ENCODE measurements around the gene MRPS17. TPM values are rescaled to one million over a fixed set of nuclear protein-coding genes. Genes with fewer than 3 reads are reported as not detected.

Gene MRPS17
- polyA plus RNA-seq, 1 donor from 2014 or later = 20.5 TPM

- no peaks in the 10 kb centered on the region for H4K20me1 ChIP-seq (ENCODE audit: insufficient read depth)
- H3K9ac ChIP-seq (ENCODE audit: low read length) = no peak overlapping the region
- H3K9me2 ChIP-seq (ENCODE audit: insufficient read depth, low read length) = no peaks in the 10 kb centered on the region
- H3K27me3 ChIP-seq (ENCODE audit: insufficient read depth, low read depth, low read length) = no peaks in the 10 kb centered on the region
- H3K79me2 ChIP-seq (replicated peaks; ENCODE audit: insufficient read depth, low read length) = peaks cover 39% of the 10 kb centered on the region
- H3F3A ChIP-seq (ENCODE audit: insufficient read depth, low read length, poor library complexity, severe bottlenecking) = no peaks in the 10 kb centered on the region
- no peak overlapping the region for H3K4me3 ChIP-seq (ENCODE audit: low read length)
- H3K36me3 ChIP-seq (ENCODE audit: insufficient read depth, low read length) = no peaks in the 10 kb centered on the region
- TF ChIP-seq EP300 (conservative IDR thresholded peaks at IDR 0.05; ENCODE audit: poor library complexity, severe bottlenecking) (no peak), TAF1 (IDR thresholded peaks at IDR 0.05; ENCODE audit: low read depth) (no peak), SMC3 (conservative IDR thresholded peaks at IDR 0.05; ENCODE audit: poor library complexity) (no peak), POLR2AphosphoS5 (IDR thresholded peaks at IDR 0.05) (no peak), EZH2 (IDR thresholded peaks at IDR 0.05; ENCODE audit: borderline replicate concordance, insufficient read depth, low read length, poor library complexity, severe bottlenecking) (no peak), MXI1 (conservative IDR thresholded peaks at IDR 0.05; ENCODE audit: poor library complexity, severe bottlenecking) (no peak), CTCF (IDR thresholded peaks at IDR 0.05; ENCODE audit: poor library complexity, severe bottlenecking) (no peak), RAD21 (conservative IDR thresholded peaks at IDR 0.05) (no peak)
- TF ChIP-seq, protein P1, sequence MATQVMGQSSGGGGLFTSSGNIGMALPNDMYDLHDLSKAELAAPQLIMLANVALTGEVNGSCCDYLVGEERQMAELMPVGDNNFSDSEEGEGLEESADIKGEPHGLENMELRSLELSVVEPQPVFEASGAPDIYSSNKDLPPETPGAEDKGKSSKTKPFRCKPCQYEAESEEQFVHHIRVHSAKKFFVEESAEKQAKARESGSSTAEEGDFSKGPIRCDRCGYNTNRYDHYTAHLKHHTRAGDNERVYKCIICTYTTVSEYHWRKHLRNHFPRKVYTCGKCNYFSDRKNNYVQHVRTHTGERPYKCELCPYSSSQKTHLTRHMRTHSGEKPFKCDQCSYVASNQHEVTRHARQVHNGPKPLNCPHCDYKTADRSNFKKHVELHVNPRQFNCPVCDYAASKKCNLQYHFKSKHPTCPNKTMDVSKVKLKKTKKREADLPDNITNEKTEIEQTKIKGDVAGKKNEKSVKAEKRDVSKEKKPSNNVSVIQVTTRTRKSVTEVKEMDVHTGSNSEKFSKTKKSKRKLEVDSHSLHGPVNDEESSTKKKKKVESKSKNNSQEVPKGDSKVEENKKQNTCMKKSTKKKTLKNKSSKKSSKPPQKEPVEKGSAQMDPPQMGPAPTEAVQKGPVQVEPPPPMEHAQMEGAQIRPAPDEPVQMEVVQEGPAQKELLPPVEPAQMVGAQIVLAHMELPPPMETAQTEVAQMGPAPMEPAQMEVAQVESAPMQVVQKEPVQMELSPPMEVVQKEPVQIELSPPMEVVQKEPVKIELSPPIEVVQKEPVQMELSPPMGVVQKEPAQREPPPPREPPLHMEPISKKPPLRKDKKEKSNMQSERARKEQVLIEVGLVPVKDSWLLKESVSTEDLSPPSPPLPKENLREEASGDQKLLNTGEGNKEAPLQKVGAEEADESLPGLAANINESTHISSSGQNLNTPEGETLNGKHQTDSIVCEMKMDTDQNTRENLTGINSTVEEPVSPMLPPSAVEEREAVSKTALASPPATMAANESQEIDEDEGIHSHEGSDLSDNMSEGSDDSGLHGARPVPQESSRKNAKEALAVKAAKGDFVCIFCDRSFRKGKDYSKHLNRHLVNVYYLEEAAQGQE (IDR thresholded peaks at IDR 0.05; ENCODE audit: borderline replicate concordance) = no peak
- H3K9me3 ChIP-seq (ENCODE audit: low read length) = peaks cover 3% of the 10 kb centered on the region
- no peak overlapping the region for H3K4me2 ChIP-seq (ENCODE audit: low read length)
- H2AFZ ChIP-seq (ENCODE audit: low read depth, low read length) = no peak overlapping the region
- H3K27ac ChIP-seq (ENCODE audit: low read length) = no peak overlapping the region
These were observed 18.9 kb downstream of the MRPS17 start for GRCh38 chr7:55970561-55970960.

GRCh38 chr7:55970978-55971377 lies 19.3 kb downstream of the MRPS17 start:
- Histone ChIP-seq H3K4me3 (ENCODE audit: low read length) (no peak overlapping the region), H2AFZ (ENCODE audit: low read depth, low read length) (no peak overlapping the region), H3K27me3 (ENCODE audit: insufficient read depth, low read depth, low read length) (no peaks in the 10 kb centered on the region), H3F3A (ENCODE audit: insufficient read depth, low read length, poor library complexity, severe bottlenecking) (no peaks in the 10 kb centered on the region), H3K79me2 (replicated peaks; ENCODE audit: insufficient read depth, low read length) (peaks cover 35% of the 10 kb centered on the region), H3K4me2 (ENCODE audit: low read length) (no peak overlapping the region), H3K36me3 (ENCODE audit: insufficient read depth, low read length) (no peaks in the 10 kb centered on the region), H3K9ac (ENCODE audit: low read length) (no peak overlapping the region), H3K9me2 (ENCODE audit: insufficient read depth, low read length) (no peaks in the 10 kb centered on the region), H3K9me3 (ENCODE audit: low read length) (peaks cover 3% of the 10 kb centered on the region), H3K27ac (ENCODE audit: low read length) (no peak overlapping the region), H4K20me1 (ENCODE audit: insufficient read depth) (no peaks in the 10 kb centered on the region)
- TF ChIP-seq, protein P1 (IDR thresholded peaks at IDR 0.05; ENCODE audit: borderline replicate concordance) = no peak
- TF ChIP-seq SMC3 (conservative IDR thresholded peaks at IDR 0.05; ENCODE audit: poor library complexity) (no peak), POLR2AphosphoS5 (IDR thresholded peaks at IDR 0.05) (no peak), RAD21 (conservative IDR thresholded peaks at IDR 0.05) (no peak), EZH2 (IDR thresholded peaks at IDR 0.05; ENCODE audit: borderline replicate concordance, insufficient read depth, low read length, poor library complexity, severe bottlenecking) (no peak), CTCF (IDR thresholded peaks at IDR 0.05; ENCODE audit: poor library complexity, severe bottlenecking) (no peak), EP300 (conservative IDR thresholded peaks at IDR 0.05; ENCODE audit: poor library complexity, severe bottlenecking) (no peak), MXI1 (conservative IDR thresholded peaks at IDR 0.05; ENCODE audit: poor library complexity, severe bottlenecking) (no peak), TAF1 (IDR thresholded peaks at IDR 0.05; ENCODE audit: low read depth) (no peak)
